ENCODE data around the gene DESI1. TPM values are rescaled to one million over a fixed set of nuclear protein-coding genes. Genes with fewer than 3 reads are reported as not detected.

The DESI1 gene
- total and polyA plus RNA-seq, 2 of the 13 experiments (the other 11 are each of a cell fraction or from before 2014, with no cell fraction given): 21.6 to 29.2 TPM

- TF ChIP-seq ZNF747 (CRISPR knock-in tag; IDR thresholded peaks at IDR 0.05; ENCODE audit: borderline replicate concordance): no peak
- no peak for TF ChIP-seq TIGD3 (CRISPR knock-in tag; IDR thresholded peaks at IDR 0.05; ENCODE audit: borderline replicate concordance)
- no peak for TF ChIP-seq DMAP1 (CRISPR knock-in tag; IDR thresholded peaks at IDR 0.05)
- TF ChIP-seq ZNF777 (CRISPR knock-in tag; IDR thresholded peaks at IDR 0.05): no peak
- no peak for TF ChIP-seq CENPT (CRISPR knock-in tag; IDR thresholded peaks at IDR 0.05; ENCODE audit: low read depth)
- TF ChIP-seq ZNF343 (CRISPR knock-in tag; IDR thresholded peaks at IDR 0.05): no peak
- peak; percentile 72; the same call in 1 of the 2 replicates for TF ChIP-seq IRF2 (CRISPR knock-in tag; IDR thresholded peaks at IDR 0.05)
- TF ChIP-seq ZNF451 (CRISPR knock-in tag; IDR thresholded peaks at IDR 0.05): no peak
- no peak for TF ChIP-seq ZNF101 (CRISPR knock-in tag; IDR thresholded peaks at IDR 0.05; ENCODE audit: borderline replicate concordance, low read depth)
- peak; percentile 59 for TF ChIP-seq YY1 (IDR thresholded peaks at IDR 0.05; ENCODE audit: insufficient read depth, insufficient replicate concordance, low read depth, low read length)
- no peak for TF ChIP-seq NR2F2 (IDR thresholded peaks at IDR 0.05; ENCODE audit: borderline replicate concordance, low read depth)
- TF ChIP-seq ZNF549 (CRISPR knock-in tag; IDR thresholded peaks at IDR 0.05): no peak
- TF ChIP-seq CBX2 (IDR thresholded peaks at IDR 0.05; ENCODE audit: low read depth, low read length): no peak
- no peak for TF ChIP-seq CBX2 (CRISPR knock-in tag; IDR thresholded peaks at IDR 0.05; ENCODE audit: low read depth)
- no peak for TF ChIP-seq ZBTB20 (CRISPR knock-in tag; IDR thresholded peaks at IDR 0.05; ENCODE audit: borderline replicate concordance, low read depth)
- peak; percentile 28; the same call in 1 of the 2 replicates for TF ChIP-seq PAXIP1 (CRISPR knock-in tag; conservative IDR thresholded peaks at IDR 0.05)
- no peak for TF ChIP-seq ARID3A (IDR thresholded peaks at IDR 0.05; ENCODE audit: low read depth, low read length)
- TF ChIP-seq MNT (IDR thresholded peaks at IDR 0.05): no peak
- TF ChIP-seq ZNF879 (CRISPR knock-in tag; IDR thresholded peaks at IDR 0.05): no peak
- peak; percentile 27; the same call in 1 of the 2 replicates for TF ChIP-seq FOSL2 (CRISPR knock-in tag; IDR thresholded peaks at IDR 0.05)
- TF ChIP-seq PAX8 (CRISPR knock-in tag; IDR thresholded peaks at IDR 0.05; ENCODE audit: borderline replicate concordance): no peak
Observed at GRCh38 chr22:41576877-41577276, 44.0 kb downstream of the DESI1 start (continued).

All from HepG2 (cell line).